ENCODE measurements around the gene HMCN2.
"Not testable (repeated sequence)": the region's sequence is repeated elsewhere in the genome, so short reads cannot be mapped to it uniquely, and the experiment has no call there.

HMCN2 gene

DNA sequence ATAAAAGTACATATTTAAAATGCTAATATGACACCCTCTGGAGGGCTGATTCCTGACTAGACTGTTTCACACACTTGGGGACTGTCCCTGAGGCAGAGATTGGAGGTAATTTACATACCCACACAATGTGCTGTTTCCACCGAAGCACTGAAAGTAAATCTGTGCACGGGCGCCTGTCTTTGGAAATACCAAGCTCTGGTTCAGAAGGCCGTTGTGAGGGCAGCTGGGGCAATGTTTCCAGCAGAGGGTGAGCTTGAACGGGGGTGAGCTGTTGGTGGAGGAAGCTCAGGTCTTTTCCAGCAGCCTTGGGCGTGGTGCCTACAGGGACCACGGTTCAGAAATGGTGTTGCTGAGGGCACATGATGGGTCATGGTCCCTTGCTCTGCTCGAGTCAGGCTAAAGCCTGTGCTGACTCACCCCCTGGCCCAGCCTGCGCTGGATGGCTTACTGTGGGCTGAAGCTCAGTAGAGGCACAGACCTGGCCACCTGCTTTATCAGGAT, 25.8 kb upstream of the HMCN2 start:
- DNase-seq = no peak

DNA sequence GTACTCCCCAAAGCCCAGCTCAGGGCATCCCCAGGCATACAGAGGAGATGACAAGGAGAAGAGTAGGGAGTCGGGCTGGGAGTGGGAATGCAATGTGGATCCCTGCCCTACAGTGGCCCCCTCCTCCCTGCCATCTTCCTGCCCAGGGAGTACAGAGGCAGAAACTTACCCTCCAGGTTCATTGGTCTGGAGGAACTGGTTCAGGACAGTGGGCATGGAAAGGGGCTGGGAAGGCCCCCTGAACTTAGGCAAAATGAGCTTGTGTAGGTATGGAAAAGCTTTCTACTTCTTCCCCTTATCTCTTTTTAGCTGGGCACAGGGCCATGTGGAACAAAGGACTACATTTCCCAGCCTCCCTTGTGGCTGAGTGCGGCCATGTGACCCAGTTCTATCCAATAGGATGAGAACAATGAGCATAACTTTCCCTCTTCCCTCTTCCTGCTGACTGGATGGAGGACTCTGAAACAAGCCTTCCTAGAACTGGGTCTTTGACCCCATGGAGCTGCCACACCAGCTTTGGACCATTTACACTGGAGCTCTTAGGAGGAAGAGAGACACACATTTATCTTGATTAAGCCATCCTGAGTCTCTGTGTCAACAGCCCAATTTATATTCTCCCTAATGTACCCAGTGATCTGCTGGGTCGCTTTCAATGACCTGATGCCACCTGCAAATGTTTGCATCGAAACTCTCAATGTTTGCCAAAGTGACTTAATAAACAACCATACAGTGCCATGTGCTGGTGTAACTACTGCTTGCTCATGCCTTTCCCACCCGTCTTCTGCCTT, 25.0 kb upstream of the HMCN2 start:
- peak; percentile 34 to 59 for DNase-seq

- DNase-seq = no peak
Measured at GRCh38 chr9:130241198-130241535, 24.4 kb upstream of the HMCN2 start.

- DNase-seq = no peak
Measured at GRCh38 chr9:130242270-130243014, 23.1 kb upstream of the HMCN2 start.

GRCh38 chr9:130243015-130243881, 22.3 kb upstream of the HMCN2 start:
- DNase-seq = peak; percentile 49 to 71

GRCh38 chr9:130243882-130244170, 21.7 kb upstream of the HMCN2 start:
- DNase-seq = no peak

DNA sequence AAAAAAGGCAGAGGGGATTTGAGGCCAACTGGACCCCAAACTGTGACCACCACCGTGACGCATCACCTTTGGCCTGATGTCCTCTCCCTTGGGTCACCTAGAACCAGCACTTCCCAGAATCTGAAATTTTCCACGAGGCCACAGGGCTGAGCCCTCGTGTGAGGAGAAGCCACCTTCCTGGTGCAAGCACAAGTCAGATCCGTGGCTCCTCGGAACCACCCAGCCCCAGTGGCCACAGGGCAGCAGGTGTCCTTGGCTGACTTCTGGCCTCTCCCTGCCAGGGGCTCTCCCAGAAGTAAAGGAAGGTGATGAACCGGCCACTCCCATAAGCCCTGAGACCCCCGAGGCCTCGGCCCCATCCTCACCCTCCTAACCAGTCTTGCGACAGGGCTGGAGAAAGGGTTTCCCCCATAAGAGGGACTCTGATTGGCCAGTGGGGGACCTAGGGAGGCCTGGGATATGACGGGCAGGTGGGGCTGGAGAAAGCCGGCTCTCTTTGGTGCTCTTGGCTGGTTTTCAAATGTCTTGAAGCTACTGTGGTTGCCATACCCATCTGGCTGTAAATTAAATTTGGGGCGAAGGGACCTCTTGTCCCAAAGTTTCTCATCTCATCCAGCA, 20.9 kb upstream of the HMCN2 start:
- no peak for DNase-seq

- no peak for DNase-seq
Measured at GRCh38 chr9:130245474-130245873, 20.1 kb upstream of the HMCN2 start.

DNA sequence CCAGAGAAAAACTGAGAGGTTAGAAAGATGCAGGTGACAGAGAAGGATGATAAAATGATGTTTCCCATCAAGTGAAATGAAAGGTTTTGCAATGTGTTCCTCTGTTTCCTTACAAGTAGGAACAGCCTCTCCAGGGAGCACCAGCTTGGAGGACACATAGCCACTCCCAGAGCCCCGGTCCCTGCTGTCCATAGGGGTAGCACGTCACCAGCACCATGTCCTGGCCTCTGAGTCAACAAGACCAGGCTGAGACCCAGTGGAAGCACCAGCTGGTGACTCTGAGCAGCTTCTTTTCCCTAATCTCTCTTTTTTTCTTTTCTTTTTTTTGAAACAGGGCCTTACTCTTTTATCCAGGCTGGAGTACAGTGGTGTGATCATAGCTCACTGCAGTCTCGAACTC, 19.4 kb upstream of the HMCN2 start:
- DNase-seq = no peak

- DNase-seq = no peak
Measured at GRCh38 chr9:130254747-130255630, 10.6 kb upstream of the HMCN2 start.

DNA sequence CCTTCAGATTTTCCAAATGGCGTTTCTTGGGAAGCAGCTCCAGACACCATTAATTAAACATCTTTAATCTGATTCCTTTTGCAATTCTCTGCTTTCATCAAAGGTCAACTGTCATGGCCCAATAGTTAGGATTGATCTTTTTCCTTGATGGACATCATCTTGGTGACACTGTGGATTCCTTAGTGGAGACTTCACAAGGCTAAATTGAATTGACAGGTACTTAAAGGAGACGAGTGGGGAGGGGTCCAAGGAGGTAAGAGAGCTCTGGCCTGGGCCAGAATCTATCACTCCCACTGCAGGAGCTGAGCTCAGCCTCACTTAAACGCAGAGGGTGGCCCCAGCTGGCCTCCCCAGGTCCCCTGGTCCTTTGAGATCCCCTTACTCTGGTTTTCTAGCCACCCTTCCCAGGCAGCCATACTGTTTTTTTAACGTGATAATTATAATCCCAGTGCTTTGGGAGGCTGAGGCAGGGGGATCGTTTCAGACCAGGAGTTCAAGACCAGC, 9.9 kb upstream of the HMCN2 start:
- DNase-seq = no peak

- DNase-seq = no peak
Measured at GRCh38 chr9:130256644-130257043, 8.9 kb upstream of the HMCN2 start.

DNA sequence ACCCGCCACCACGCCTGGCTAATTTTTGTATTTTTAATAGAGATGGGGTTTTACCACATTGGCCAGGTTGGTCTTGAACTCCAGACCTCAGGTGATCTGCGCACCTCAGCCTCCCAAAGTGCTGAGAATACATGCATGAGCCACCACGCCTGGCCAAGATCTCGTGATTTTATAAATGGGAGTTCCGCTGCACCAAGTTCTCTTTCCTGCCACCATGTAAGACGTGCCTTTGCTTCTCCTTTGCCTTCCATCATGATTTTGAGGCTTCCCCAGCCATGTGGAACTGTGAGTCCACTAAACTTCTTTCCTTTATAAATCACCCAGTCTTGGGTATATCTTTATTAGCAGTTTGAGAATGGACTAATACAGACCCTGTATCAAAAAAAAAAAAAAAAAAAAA, 7.4 kb upstream of the HMCN2 start:
- not testable (repeated sequence) for DNase-seq

- no peak for DNase-seq
Measured at GRCh38 chr9:130259044-130259443, 6.5 kb upstream of the HMCN2 start.

DNA sequence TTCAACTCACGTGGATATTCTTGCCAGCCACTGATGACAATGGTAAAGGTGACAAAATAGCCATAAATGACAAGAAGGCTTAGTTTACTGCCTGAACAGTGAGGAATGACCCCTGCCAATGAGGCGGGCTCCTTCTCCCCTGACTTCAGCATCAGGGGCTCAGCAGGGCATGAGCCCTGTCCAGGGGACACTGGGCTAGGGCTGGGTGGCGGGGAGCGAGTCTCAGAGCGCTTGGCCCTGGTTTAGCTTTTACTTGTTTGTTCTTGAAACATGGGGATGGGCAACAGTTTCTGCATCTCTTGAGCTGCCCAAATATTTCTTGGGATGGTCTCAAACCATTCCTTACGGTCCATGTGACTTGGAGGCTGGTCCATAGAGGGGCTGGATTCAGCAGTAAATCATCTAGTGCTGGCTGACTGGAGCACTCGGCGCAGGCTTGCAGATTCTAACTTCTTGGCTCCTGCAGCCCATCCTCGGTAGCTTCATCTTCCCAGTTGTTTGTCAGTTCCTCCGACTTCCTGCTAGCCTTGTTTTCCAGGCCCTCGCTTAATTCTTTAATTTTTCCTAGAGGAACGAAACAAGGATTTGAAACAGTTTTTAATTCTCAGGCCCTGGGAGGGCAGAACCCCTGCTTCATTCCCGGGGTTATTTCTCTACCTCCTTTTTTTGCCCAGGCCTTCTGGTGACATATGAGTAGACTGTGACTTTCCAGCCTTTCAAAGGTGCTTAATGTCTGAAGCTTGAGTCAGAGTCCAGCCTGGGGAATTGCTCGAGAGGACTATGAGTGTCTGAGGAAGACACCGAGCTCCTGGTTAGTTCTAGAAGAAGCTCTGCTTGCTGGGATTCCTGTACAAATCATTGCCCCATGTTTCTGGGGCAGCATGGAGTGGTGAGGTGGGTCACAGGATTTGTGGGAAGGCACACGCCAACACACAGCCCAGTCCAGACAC, 4.5 kb upstream of the HMCN2 start:
- DNase-seq = no peak

DNA sequence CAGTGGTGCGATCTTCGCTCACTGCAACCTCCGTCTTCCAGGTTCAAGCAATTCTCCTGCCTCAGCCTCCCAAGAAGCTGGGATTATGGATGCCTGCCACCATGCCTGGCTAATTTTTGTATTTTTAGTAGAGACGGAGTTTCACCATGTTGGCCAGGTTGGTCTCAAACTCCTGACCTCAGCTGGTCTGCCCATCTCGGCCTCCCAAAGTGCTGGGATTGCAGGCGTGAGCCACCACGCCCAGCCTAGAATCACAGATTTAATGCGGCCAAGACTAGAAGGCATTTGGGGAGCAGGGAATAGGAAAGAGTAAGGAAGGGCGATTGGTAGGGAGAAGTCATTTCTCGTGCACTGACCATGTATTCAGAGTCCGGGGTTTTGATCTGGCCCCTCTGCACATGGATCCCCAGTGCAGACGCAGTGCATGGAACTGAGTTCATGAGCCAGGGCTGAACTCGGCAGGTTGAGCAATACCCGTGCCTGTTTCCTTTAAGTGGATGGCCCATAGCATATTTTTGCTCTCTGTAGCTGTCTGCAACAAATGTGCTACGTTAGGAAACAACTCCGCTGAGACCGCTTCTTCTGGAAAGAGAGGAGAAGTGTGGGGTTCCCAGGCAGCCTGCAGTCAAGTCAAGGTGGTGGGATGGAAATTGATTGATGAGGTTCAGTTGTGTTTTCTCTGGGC, 3.4 kb upstream of the HMCN2 start:
- DNase-seq = no peak

DNA sequence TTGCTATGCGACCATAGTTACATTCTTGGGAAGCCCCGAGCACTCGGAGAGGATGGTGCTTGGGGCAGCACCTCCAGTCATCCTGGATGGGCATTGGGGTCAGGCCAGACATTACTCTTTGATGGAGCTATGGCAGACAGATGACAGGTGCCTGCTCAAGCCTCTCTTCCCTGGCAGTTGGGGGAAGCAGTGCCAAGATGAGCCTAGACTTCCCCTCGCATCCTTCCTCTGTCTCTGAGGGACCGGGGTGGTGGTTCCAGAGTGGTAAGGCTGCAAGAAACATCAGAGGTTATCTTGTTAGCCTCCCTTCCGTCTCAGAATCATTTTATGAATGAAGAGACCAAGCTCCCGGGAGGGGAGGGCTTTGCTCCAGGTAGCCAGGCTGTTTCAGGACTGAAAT, 2.8 kb upstream of the HMCN2 start:
- DNase-seq = no peak

- no peak for DNase-seq
Measured at GRCh38 chr9:130263601-130264413, 1.8 kb upstream of the HMCN2 start.

Measured in SHP77 (cell line).